HG02642 (cell line): ENCODE data around the gene NEMF.
A peak's percentile ranks its signal among the peaks of the same experiment; 100 is the strongest.
"Not testable (repeated sequence)": the region's sequence is repeated elsewhere in the genome, so short reads cannot be mapped to it uniquely, and the experiment has no call there.

Experiments
- ATAC-seq: cut with Tn5 transposase; IDR thresholded peaks from one replicate; pipeline ENCODE4 v1.9.1; 2021; ENCODE audit warnings: mild to moderate bottlenecking; ENCODE audit not compliant: unreplicated experiment, poor library complexity

NEMF gene

GRCh38 chr14:49828640-49829039 lies 23.9 kb downstream of the NEMF start:
- no peak for ATAC-seq

- ATAC-seq = no peak
Measured at GRCh38 chr14:49820176-49820575, 32.4 kb downstream of the NEMF start.

DNA sequence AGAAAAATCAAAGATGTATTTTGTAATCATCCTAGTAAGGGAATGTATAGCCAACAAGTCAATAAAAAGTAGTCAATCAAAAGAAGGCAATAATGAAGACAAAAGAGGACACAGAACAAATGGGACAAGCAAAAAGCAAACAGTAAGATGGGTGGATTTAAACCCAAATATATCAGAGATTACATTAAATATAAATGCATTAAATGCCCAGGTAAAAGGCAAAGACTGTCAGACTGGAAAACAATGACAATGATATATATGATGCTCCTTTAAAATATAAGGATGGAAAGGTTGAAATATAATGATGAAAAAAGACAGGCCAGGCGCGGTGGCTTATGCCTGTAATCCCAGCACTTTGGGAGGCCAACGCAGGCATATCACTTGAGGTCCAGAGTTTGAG lies 35.7 kb downstream of the NEMF start:
- ATAC-seq = no peak

- ATAC-seq = not testable (repeated sequence)
Measured at GRCh38 chr14:49816118-49816517, 36.5 kb downstream of the NEMF start.

- ATAC-seq = no peak
Measured at GRCh38 chr14:49808780-49809179, 43.8 kb downstream of the NEMF start.

- no peak for ATAC-seq
Measured at GRCh38 chr14:49796025-49796424, 56.6 kb downstream of the NEMF start.

GRCh38 chr14:49792618-49793017 lies 60.0 kb downstream of the NEMF start:
- ATAC-seq = no peak

- ATAC-seq = no peak
Measured at GRCh38 chr14:49786315-49786714, 66.3 kb downstream of the NEMF start.

- ATAC-seq = no peak
Measured at GRCh38 chr14:49783394-49784014, 69.1 kb downstream of the NEMF start.

DNA sequence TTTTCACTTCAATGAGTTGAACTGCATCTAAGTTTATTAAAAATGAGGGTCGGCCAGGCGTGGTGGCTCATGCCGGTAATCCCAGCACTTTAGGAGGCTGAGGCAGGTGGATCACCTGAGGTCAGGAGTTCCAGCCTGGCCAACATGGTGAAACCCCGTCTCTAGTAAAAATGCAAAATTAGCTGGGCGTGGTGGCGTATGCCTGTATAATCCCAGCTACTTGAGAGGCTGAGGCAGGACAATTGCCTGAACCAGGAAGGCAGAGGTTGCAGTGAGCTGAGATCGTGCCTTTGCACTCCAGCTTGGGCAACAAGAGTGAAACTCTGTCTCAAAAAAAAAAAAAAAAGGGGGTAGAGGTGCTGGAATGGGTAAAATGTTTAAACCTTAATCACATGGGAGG lies 71.5 kb downstream of the NEMF start:
- ATAC-seq = not testable (repeated sequence)

GRCh38 chr14:49778421-49778820 lies 74.2 kb downstream of the NEMF start:
- ATAC-seq = no peak

- ATAC-seq = no peak
Measured at GRCh38 chr14:49774106-49774505, 78.5 kb downstream of the NEMF start.

GRCh38 chr14:49771691-49772090 lies 80.9 kb downstream of the NEMF start:
- not testable (repeated sequence) for ATAC-seq

- no peak for ATAC-seq
Measured at GRCh38 chr14:49770212-49770817, 82.3 kb downstream of the NEMF start.

DNA sequence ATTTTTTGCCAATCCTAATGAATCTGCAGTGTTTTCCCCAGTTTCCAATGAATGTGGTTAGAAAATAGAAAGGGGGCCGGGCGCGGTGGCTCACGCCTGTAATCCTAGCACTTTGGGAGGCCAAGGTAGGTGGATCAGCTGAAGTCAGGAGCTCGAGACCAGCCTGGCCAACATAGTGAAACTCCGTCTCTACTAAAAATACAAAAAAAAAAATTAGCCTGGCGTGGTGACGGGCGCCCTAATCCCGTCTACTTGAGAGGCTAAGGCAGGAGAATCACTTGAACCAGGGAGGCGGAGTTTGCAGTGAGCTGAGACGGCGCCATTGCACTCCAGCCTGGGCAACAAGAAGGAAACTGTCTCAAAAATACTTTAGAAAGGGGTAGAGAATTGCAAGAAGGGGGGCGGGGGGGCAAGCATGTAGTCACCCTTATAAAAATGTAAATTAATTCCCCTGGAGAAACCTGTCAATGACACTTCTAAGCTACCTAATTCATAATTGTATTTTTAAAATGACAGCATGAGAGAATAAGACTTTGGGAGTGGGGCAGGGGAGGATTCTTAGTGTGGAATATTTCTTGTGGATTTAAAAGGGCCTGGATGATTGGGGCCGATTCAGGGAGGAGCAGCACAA lies 82.9 kb downstream of the NEMF start:
- no peak for ATAC-seq

DNA sequence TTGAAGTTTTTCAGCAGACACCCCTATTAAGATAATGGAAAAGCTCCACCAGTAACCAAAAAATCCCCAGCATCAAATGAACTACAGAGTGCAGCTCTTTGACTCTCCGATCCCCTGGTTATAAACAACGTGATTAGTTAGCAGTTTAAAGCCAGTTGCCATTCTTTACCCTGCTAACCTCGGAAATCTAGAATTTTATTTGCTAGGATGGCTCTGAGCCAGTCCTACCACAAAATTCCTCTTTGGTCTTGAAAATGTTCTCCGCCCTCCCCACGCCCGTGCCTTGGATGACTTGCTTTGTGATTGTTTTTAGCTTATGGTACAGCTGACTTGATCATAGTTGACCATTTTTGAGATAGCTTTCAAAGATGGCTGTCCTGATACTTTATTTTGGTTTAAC lies 83.4 kb downstream of the NEMF start:
- ATAC-seq = no peak

DNA sequence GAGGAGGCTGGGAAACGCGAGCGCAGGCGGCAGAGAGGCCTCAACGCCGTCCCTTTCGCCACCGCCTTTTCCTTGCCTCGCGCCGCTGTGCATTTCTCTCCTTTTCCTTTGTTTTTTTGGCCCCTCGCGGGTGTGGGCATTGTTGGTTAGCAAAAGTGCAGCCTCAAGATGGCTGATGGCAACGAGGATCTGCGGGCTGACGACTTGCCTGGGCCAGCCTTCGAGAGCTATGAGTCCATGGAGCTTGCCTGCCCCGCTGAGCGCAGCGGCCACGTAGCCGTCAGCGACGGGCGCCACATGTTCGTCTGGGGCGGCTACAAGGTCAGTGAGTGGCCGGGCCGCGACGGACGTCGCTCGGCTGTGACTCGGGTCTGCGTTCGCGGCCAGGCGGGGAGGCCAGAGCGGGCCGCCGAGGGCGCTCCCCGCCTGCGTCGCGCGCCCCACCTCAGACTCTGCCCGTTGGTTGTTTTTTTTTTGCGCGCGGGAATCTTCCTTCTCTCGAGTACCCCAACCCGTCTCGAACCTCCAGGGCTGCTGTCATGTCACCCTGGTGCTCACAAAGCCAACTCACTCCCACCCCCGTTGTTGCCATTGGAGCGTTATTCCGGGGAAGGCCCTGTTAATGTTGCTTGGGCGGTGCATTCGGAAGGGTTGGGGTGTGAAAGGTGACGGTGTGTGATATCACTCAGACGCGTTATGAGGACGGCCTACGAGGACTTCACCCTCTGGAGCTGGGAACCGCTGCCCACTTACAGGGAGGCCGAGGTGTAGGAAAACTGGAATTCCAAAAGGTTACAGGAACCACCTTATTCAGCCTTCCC lies 84.1 kb downstream of the NEMF start:
- ATAC-seq = peak; percentile 31

- peak; percentile 95 for ATAC-seq
Measured at GRCh38 chr14:49767571-49768300, 84.9 kb downstream of the NEMF start, which contains the start of gene KLHDC2. KLHDC2 (plus strand) TSS chr14:49768153; CDS start chr14:49768469, 316 bp downstream.

GRCh38 chr14:49767270-49767570 lies 85.4 kb downstream of the NEMF start:
- ATAC-seq = no peak

DNA sequence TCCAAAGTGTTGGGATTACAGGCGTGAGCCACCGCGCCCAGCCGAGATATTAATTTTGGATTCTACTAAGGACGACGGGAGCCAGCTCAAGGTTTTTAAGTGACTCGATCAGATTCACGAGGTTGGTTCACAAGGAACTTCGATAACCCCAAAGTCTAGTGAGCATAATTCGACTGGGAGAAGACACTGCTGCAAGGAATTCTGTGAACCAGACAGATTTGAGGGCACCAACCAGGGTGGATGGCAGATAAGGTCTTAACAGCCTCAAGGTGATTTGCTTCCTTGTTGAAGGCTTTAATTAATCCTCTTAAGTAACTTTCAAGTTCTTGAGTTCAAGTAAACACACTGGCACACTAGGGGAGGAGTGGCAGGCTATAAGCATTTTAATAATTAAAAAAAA lies 85.7 kb downstream of the NEMF start:
- ATAC-seq = no peak
